ENCODE measurements around the gene INPP5K.

The INPP5K gene

DNA sequence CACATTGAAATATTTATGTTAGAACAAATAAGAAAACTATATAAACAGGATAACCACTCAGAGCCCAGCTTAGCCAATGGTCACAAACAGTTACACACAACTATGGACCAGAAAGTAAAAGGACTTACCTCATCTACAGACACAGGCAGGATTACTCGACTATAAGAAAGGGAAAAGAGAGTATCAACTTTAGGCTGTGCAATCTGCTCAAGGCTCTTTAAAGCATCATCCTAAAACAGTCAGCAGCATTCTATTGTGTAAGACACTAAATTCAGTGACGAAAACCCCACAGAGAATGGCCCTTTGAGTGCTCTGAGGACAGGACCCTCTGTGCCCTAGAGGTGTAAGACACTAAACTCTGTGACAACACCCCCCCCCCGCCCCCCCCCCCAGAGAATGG, 42.0 kb upstream of the INPP5K start:
- Histone ChIP-seq H3K27ac (ENCODE audit: low read depth, low read length) (no peak overlapping the region; the same call in 1 of the 2 replicates), H3K4me3 (ENCODE audit: low read depth, low read length) (no peak overlapping the region), H3K27me3 (ENCODE audit: insufficient read depth, low read length) (no peaks in the 10 kb centered on the region), H3K4me1 (ENCODE audit: control insufficient read depth, insufficient read depth, low read length, unreplicated experiment) (peaks cover 23% of the 10 kb centered on the region), H2AFZ (ENCODE audit: low read length, unreplicated experiment) (no peak overlapping the region), H3K79me2 (ENCODE audit: control insufficient read depth, insufficient read depth, low read length, unreplicated experiment) (peaks cover 69% of the 10 kb centered on the region), H3K36me3 (ENCODE audit: insufficient read depth, low read length) (0 out of 2 replicates have a peak, but pooled peaks cover 2% of the 10 kb centered on the region)

DNA sequence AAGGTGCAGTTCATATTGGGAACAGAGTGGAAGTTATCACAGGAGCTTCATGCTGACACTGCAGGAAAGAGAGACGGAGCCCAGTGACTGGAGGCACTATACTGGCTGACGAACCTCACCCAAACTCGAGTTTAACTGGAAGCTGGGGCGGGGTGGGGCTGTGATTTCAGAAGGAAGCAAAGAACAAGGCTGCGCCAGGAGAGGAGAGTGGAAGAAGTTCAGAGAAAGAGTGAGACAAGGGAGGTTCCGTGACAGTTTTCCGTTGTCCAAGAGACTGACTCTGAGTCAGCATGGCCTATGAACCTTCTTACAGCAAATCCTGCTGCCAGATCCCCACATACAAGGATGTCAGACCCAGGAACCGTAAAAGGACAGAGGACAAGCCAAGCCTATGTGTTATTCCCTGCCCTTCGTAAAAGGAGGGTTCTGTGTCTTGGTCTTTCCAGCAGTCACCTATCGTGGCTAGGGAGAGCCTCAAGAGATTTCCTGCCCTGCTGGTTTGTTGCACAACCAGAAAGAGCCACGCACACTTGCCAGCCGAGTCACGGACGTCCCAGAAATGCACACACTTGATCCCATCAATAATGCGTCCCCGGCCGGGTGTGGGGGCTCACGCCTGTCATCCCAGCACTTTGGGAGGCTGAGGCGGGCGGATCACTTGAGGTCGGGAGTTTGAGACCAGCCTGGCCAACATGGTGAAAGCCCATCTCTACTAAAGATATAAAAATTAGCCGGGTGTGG, 41.1 kb upstream of the INPP5K start:
- Histone ChIP-seq H3K36me3 (ENCODE audit: insufficient read depth, low read length) (peaks cover 3% of the 10 kb centered on the region; the same call in 1 of the 2 replicates), H2AFZ (ENCODE audit: low read length, unreplicated experiment) (no peak overlapping the region), H3K27me3 (ENCODE audit: insufficient read depth, low read length) (no peaks in the 10 kb centered on the region), H3K27ac (ENCODE audit: low read depth, low read length) (peak overlapping the region; percentile 58), H3K79me2 (ENCODE audit: control insufficient read depth, insufficient read depth, low read length, unreplicated experiment) (peaks cover 69% of the 10 kb centered on the region), H3K4me1 (ENCODE audit: control insufficient read depth, insufficient read depth, low read length, unreplicated experiment) (peaks cover 23% of the 10 kb centered on the region), H3K4me3 (ENCODE audit: low read depth, low read length) (no peak overlapping the region)

DNA sequence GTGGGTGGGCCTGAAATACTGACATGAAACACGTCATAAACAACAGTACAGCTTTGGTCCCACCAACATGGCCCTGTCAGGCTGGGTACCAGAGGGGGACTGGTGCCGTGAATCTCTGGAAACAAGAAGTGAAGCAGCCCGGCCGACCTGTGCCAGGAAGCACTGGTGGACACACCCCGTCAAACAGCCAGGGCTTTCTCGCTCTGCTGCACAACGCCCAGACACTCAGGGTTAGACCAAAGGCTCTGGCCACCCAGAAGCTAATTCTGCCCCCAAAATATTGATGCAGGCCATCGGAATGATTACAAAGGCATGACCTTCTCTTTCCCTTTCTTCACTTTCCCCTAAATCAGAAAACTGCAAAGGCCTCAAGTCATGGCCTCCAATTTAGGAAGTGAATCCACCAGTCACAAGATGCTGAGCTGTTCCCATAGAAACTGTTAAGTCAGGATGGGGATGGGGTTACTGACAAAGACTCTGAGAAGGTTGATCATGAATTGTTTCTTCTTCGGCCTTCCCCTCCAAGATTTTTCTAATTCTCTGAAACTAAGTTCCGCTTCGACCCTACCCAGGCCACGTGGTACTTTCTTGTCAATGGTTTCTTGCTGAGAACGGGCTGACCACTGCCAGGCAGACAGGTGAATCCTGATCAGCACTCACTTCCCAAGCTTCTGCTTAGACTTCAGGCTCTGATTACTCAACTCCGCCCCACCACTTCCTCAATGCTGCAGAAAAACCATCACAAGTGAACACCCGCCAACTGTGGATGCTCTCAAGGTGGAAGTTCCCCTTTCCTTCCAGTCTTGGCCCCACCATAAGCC, 39.4 kb upstream of the INPP5K start:
- Histone ChIP-seq H3K4me1 (ENCODE audit: control insufficient read depth, insufficient read depth, low read length, unreplicated experiment) (peaks cover 17% of the 10 kb centered on the region), H2AFZ (ENCODE audit: low read length, unreplicated experiment) (no peak overlapping the region), H3K36me3 (ENCODE audit: insufficient read depth, low read length) (peaks cover 8% of the 10 kb centered on the region), H3K27me3 (ENCODE audit: insufficient read depth, low read length) (no peaks in the 10 kb centered on the region), H3K27ac (ENCODE audit: low read depth, low read length) (no peak overlapping the region), H3K79me2 (ENCODE audit: control insufficient read depth, insufficient read depth, low read length, unreplicated experiment) (peaks cover 57% of the 10 kb centered on the region), H3K4me3 (ENCODE audit: low read depth, low read length) (no peak overlapping the region)

DNA sequence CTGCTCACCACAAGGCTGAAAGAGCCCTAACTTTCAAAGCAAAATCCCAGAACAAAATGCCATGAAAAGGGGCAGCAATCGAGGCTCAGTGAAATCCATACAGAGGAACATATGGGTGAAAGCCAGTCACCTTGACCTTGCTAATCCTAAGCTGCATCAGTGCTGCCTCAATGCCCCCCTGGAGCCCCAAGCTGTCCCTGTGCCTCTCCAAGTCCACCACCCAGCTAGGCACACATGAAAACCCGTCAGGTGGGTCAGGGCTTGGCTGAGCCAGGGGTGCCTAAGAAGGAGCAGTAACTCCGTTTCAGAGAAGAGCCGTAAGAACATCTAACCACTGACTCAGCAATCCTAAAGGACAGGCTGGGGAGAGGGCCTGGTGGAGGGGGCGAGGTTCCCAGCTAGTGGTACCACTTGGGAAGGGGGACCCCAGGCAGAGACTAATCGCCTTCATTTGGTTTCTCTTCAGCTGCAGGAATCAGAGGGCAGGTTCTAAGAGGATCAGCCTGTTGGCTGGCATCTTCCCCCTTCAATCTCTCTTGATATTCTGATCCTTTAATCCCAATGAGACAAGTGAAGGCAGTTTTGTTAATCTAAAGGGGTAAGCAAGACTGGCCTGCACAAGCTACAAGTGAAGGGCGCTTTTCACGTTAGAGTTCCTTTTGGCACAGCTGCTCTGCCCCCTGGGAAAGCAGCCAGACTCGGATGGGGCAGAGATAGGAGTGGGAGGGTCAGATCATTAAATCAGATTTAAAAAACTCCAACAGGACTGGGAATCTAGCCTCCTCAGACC, 38.5 kb upstream of the INPP5K start:
- peaks cover 10% of the 10 kb centered on the region for H3K36me3 ChIP-seq (ENCODE audit: insufficient read depth, low read length)

DNA sequence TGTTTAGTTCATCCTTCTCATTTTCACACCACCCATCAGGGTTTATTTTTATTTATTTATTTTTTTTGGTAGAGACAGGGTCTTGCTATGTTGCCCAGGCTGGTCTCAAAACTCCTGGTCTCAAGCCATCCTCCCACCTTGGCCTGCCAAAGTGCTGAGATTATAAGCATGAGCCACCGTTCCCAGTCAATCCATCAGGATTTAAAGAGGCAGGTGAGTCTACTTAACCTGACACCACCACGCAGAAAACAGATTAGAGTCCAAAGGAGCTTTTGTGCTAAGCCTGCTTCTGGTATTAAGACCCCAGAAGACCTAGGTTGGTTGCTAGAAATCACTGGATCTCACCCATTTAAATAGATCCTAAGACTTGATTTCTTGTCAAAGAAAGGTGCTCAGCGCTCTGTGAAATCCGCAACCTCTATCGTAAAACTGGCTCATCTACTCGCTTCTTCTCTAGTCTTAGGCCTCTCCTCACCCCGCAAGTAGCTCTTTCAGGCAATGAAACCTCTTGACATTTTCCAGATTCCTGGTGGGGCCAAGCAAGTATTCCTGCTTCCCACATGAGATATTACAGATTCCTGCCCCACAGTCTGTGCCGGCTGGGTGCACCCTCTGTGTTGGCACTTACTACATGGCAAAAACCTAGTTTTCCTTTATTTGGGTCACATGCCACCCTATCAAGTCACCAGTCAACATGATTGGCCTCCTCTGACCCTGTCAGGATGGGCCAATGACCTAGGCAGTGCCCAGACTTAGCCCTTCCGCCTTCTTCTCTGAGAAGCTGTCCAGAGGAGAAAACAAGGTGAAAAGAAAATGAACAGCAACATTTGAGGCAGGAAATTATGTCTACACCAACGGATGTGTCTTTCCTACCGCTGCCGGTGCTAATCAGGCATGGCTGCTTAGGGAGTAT, 37.2 kb upstream of the INPP5K start:
- Histone ChIP-seq H3K27ac (ENCODE audit: low read depth, low read length) (no peak overlapping the region), H3K79me2 (ENCODE audit: control insufficient read depth, insufficient read depth, low read length, unreplicated experiment) (peaks cover 34% of the 10 kb centered on the region), H3K27me3 (ENCODE audit: insufficient read depth, low read length) (no peaks in the 10 kb centered on the region), H2AFZ (ENCODE audit: low read length, unreplicated experiment) (no peak overlapping the region), H3K4me3 (ENCODE audit: low read depth, low read length) (no peak overlapping the region), H3K4me1 (ENCODE audit: control insufficient read depth, insufficient read depth, low read length, unreplicated experiment) (peaks cover 10% of the 10 kb centered on the region), H3K36me3 (ENCODE audit: insufficient read depth, low read length) (peaks cover 10% of the 10 kb centered on the region)

More for the DNA sequence above, 38.5 kb upstream of the INPP5K start:
- Histone ChIP-seq H3K27me3 (ENCODE audit: insufficient read depth, low read length) (no peaks in the 10 kb centered on the region), H3K79me2 (ENCODE audit: control insufficient read depth, insufficient read depth, low read length, unreplicated experiment) (peaks cover 48% of the 10 kb centered on the region), H3K27ac (ENCODE audit: low read depth, low read length) (no peak overlapping the region), H3K4me3 (ENCODE audit: low read depth, low read length) (no peak overlapping the region), H2AFZ (ENCODE audit: low read length, unreplicated experiment) (no peak overlapping the region), H3K4me1 (ENCODE audit: control insufficient read depth, insufficient read depth, low read length, unreplicated experiment) (peaks cover 10% of the 10 kb centered on the region)

DNA sequence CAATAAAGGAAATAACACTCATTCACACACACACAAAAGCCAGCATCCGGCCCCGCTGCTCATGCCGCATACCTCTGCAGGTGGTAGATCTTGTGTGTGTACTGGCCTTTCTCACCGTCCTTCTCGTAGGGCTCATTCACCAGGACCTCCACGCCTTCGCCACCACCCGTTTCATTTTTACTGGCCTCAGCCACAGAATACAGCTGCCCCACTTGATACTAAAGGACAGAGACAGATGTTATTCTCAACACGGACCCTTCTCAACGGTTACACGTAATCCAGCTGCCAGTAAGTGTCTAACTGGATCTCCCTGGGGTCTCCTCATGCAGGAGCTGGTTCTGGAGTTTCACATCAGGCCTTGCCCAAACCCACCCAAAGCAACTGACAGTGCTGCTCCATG, 36.5 kb upstream of the INPP5K start:
- Histone ChIP-seq H3K4me3 (ENCODE audit: low read depth, low read length) (no peak overlapping the region), H3K36me3 (ENCODE audit: insufficient read depth, low read length) (peaks cover 13% of the 10 kb centered on the region), H3K27me3 (ENCODE audit: insufficient read depth, low read length) (no peaks in the 10 kb centered on the region), H3K79me2 (ENCODE audit: control insufficient read depth, insufficient read depth, low read length, unreplicated experiment) (peaks cover 29% of the 10 kb centered on the region), H2AFZ (ENCODE audit: low read length, unreplicated experiment) (no peak overlapping the region), H3K27ac (ENCODE audit: low read depth, low read length) (no peak overlapping the region), H3K4me1 (ENCODE audit: control insufficient read depth, insufficient read depth, low read length, unreplicated experiment) (peaks cover 10% of the 10 kb centered on the region)

DNA sequence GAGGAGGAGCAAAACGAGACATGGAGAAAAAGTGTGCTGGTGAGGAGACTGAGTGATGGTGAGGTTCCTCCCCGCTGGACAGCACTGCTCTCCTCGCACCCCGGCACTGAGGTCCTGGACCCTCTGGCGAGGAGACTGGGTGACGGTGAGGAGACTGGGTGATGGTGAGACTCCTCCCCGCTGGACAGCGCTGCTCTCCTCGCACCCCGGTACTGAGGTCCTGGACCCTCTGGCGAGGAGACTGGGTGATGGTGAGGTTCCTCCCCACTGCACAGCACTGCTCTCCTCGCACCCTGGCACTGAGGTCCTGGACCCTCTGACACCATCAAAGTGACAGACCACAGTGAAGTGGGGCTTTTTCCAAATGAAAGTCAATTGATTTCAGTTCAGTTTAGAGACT, 35.3 kb upstream of the INPP5K start:
- Histone ChIP-seq H3K36me3 (ENCODE audit: insufficient read depth, low read length) (peaks cover 15% of the 10 kb centered on the region), H3K4me3 (ENCODE audit: low read depth, low read length) (no peak overlapping the region), H3K27me3 (ENCODE audit: insufficient read depth, low read length) (no peaks in the 10 kb centered on the region), H3K79me2 (ENCODE audit: control insufficient read depth, insufficient read depth, low read length, unreplicated experiment) (peaks cover 25% of the 10 kb centered on the region), H3K27ac (ENCODE audit: low read depth, low read length) (no peak overlapping the region), H3K4me1 (ENCODE audit: control insufficient read depth, insufficient read depth, low read length, unreplicated experiment) (no peaks in the 10 kb centered on the region), H2AFZ (ENCODE audit: low read length, unreplicated experiment) (no peak overlapping the region)

DNA sequence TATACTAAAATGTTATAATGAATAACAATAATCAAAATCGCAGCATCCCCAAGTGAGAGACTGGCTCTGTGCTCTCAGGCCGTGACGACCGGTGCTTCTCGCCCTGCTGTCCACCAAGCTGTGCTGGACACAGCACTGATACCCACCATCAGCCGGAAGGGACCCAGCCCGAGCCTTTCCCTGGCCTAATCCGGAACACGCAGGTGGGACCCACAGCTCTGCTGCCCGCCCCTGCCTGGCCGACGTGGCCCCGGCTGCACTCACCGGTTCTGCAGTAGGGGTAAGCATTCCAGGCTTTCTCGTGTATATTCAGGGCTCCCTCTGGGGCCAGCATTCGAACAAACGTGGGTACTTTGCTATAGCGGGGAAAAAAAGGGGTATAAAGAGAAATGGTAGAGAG, 31.6 kb upstream of the INPP5K start:
- Histone ChIP-seq H3K4me1 (ENCODE audit: control insufficient read depth, insufficient read depth, low read length, unreplicated experiment) (no peaks in the 10 kb centered on the region), H3K4me3 (ENCODE audit: low read depth, low read length) (no peak overlapping the region), H3K79me2 (ENCODE audit: control insufficient read depth, insufficient read depth, low read length, unreplicated experiment) (no peaks in the 10 kb centered on the region), H2AFZ (ENCODE audit: low read length, unreplicated experiment) (no peak overlapping the region), H3K27me3 (ENCODE audit: insufficient read depth, low read length) (no peaks in the 10 kb centered on the region), H3K27ac (ENCODE audit: low read depth, low read length) (no peak overlapping the region), H3K36me3 (ENCODE audit: insufficient read depth, low read length) (peaks cover 16% of the 10 kb centered on the region)

DNA sequence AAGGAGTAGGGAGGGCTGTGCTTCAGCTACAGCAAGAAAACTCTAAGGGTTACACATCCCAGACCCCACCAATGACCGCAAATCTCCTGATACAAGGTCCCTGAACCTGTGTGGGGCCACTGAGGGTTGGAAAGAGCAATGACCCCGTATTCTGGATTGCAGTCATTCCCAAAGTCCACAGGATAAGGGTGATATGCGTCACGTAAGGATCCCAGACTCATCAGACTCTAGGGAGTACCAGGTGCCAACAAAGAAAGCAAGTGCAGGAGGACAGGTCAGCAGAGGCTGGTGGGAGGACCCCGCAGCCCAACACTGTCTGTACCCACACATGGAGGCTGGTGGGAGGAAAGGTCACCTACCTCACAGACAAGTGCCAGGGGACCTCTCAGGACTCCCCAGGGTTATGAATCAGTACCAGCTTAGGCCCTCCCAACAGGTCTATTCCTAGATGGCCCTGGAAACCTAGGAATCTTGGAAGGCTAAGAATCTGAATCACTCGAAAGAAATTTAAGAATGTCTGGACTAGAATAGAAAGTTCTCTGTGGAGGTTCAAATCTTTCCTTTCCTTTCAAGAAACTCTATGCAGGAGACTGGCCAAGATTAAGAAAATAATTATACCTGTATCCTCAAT, 30.0 kb upstream of the INPP5K start:
- H3K36me3 ChIP-seq (ENCODE audit: insufficient read depth, low read length): peaks cover 11% of the 10 kb centered on the region
- H3K27ac ChIP-seq (ENCODE audit: low read depth, low read length): no peak overlapping the region
- no peak overlapping the region for H2AFZ ChIP-seq (ENCODE audit: low read length, unreplicated experiment)
- H3K4me1 ChIP-seq (ENCODE audit: control insufficient read depth, insufficient read depth, low read length, unreplicated experiment): no peaks in the 10 kb centered on the region
- no peaks in the 10 kb centered on the region for H3K27me3 ChIP-seq (ENCODE audit: insufficient read depth, low read length)
- no peaks in the 10 kb centered on the region for H3K79me2 ChIP-seq (ENCODE audit: control insufficient read depth, insufficient read depth, low read length, unreplicated experiment)
- H3K4me3 ChIP-seq (ENCODE audit: low read depth, low read length): no peak overlapping the region

All from ACC112 (cell line).